GM18951 (cell line): ENCODE data around the gene NCAM1.

ENCODE experiments used
- POLR2A ChIP-seq: IDR thresholded peaks from 4 replicates; pipeline ENCODE4 v1.6.1; 2011; ENCODE audit warnings: mild to moderate bottlenecking; ENCODE audit not compliant: insufficient read length, insufficient read depth; ENCODE audit errors: extremely low read depth
- in situ Hi-C: fragments of 300-500 bp; cut with MboI; formaldehyde crosslinking; loops from one replicate; pipeline ENCODE4 v1.12.0; 2022; ENCODE audit warnings: low sequenced_read_pairs, mixed read lengths, inconsistent platforms; ENCODE audit not compliant: unreplicated experiment

The NCAM1 gene

DNA sequence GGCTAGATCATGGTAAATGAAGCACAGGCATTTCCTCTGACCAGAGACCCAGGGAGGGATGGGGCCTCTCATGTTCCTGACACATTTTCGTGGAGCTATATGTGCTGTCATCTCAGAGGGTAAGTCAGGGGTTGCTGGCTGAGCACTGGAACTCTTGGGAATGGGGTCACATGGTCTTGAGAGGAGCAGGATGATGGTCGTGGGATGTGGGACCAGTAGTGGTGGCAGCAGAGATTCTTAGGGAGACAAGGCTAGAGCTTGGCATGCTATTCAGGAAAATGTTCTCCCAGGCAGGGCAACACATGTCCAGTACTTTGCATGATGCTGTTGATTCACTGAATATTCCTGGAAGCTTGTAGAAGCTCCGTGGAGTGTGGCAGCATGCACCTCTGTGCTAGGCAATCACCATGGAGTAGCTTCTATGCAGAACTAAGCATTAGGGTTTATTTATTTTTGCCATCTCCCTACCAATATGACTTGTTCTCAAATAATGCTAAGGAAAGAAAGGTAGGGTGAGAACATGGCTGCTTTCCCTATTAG lies 321.7 kb downstream of the NCAM1 start:
- in situ Hi-C loops = loop anchor here (25.0 kb wide), 1 partner anchor 996 kb away; no protein-coding TSS in a partner anchor
- no peak for TF ChIP-seq POLR2A

GRCh38 chr11:113283881-113284280 lies 322.7 kb downstream of the NCAM1 start:
- no peak for TF ChIP-seq POLR2A
- in situ Hi-C loops = loop anchor here (25.0 kb wide), 1 partner anchor 997 kb away; no protein-coding TSS in a partner anchor

DNA sequence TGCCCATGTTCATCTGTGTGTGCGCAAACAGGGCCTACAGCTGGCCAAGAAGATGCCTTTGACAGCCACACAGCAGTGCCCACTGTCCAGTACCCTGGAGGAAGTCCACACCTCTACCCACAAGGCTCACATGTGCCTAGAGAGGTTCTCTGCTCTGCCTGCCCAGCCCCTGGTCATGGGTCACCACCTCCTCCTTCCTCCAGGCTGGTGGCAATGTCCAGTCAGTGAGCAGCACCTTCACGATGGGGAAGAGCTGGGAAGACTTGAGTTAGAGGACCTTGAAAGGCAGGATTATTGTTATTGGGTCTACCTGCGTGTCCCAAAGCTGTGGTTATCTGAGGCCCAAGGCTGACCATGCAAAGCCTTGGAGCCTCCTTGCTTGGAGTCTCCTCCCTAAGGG lies 324.8 kb downstream of the NCAM1 start:
- TF ChIP-seq POLR2A = no peak
- in situ Hi-C loops = loop anchor here (25.0 kb wide), 1 partner anchor 999 kb away; no protein-coding TSS in a partner anchor

DNA sequence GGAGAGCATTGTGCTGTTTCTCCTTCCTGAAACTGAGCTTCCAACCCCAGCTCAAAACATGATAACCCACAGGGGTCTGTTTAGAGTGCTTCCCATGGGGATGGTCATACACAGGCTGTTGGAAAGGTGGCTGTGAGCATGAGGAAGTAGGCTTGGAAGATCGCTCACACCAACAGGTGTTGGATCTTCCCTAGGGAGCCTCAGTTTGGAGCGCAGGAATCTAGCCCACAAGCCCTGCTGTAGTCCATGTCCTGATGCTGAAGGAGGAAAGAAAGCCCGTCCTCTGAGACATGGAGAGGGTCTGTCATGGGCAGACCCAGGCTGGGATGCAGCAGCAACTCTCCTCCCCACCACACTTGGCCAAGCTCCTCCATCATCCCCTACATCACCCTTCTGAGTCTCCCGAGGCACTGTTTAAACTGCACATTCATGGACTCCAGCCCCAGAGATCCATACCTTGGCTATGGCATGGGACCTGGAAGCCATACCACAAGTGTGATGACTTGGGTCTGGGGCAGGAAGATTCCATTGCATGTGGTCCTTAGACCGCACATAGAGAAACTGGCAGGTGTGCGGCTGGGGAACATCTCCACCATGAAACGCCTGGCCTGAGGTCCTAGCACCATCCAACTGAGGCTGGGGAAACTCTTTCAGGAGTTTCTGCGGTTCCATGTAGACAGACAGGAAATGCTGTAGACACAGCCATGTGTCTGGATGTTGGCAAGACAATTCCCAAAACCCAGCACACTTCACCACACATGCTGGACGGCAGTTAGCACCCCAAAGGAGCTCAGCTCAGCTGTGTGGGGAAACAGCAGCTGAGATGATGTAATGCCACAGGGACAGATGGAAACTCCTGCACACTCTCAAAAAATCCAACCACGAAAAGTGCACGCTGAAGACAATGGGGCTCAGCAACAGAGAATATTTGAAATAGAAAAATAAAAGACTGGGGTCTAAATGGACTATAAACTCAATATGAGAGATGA lies 325.6 kb downstream of the NCAM1 start:
- TF ChIP-seq POLR2A = no peak
- in situ Hi-C loops = loop anchor here (25.0 kb wide), 1 partner anchor 1000 kb away; no protein-coding TSS in a partner anchor

- in situ Hi-C loops = loop anchor here (25.0 kb wide), 1 partner anchor 1000 kb away; no protein-coding TSS in a partner anchor
- TF ChIP-seq POLR2A = no peak
Observed at GRCh38 chr11:113287801-113288200, 326.6 kb downstream of the NCAM1 start.

DNA sequence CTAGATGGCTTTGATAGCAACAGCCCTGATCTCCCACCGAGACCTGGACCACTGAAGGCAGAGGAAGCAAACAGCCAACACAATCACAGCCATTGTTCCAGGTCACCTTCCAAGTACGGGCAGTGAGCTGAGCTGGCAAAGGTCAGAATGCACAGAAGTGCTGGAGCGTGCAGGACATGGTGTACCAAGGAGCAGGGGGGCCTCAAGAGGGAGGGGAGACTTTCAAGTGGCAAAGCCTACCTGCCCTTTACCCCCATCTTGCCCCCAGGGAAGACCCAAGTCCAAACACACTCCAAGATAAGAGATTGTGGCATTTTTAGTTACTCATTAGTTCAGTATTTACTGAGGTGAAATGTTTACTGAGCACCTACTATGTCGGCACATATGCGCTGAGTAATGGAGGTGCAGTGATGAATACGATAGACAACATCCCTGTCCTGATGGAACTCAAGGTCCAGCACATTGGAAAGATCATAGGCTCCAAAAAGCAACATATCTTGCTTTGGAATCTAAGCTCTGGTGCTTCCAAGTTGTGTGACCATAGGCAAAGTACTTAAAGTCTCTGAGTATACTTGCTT lies 327.2 kb downstream of the NCAM1 start:
- TF ChIP-seq POLR2A = no peak
- in situ Hi-C loops = loop anchor here (25.0 kb wide), 1 partner anchor 1001 kb away; no protein-coding TSS in a partner anchor

DNA sequence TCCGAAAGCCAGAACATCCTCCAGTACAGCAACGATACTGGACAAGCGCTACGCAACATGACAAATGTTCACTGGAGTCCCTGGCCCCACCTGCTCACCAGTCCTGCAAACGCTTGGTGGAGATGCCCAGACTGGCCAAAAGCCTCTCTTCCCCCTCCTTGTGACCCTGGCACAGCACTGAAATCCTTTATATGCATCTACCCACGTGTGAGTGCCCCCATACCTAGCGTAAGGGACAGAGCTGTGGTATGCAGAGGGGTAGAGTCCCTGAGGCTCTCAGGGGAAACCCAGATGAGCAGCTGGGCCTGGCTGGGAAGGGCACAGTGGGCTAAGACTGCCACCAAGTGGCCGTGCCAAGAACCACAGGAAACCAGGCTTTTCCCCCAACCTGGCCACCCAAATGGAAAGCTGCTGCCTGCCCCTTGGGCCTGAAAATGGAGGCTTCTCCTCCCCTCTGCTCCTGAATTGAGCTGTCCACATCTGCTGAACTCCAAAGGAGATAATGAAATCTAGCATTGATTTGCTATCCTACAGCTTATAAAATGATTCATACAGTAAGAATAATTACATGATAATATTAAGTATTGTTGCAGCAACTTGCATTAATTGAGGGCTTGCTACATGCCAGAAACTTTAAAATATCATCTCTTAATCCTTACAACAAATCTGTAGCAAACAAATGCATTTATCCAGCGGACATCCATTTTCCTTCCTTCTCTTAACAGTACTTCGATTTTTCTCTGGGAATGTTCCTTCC lies 328.4 kb downstream of the NCAM1 start:
- in situ Hi-C loops = loop anchor here (10.0 to 25.0 kb wide), 2 partner anchors 695 to 1002 kb away; no protein-coding TSS in a partner anchor
- TF ChIP-seq POLR2A = no peak

- in situ Hi-C loops = loop anchor here (10.0 to 25.0 kb wide), 2 partner anchors 699 to 1007 kb away; no protein-coding TSS in a partner anchor
- TF ChIP-seq POLR2A = no peak
Observed at GRCh38 chr11:113293936-113294335, 332.7 kb downstream of the NCAM1 start.

- in situ Hi-C loops = loop anchor here (10.0 to 25.0 kb wide), 2 partner anchors 701 to 1009 kb away; no protein-coding TSS in a partner anchor
- no peak for TF ChIP-seq POLR2A
Observed at GRCh38 chr11:113295993-113296392, 334.8 kb downstream of the NCAM1 start.

GRCh38 chr11:113296447-113297205 lies 335.4 kb downstream of the NCAM1 start:
- in situ Hi-C loops = loop anchor here (10.0 to 25.0 kb wide), 2 partner anchors 702 to 1009 kb away; no protein-coding TSS in a partner anchor
- TF ChIP-seq POLR2A = no peak

DNA sequence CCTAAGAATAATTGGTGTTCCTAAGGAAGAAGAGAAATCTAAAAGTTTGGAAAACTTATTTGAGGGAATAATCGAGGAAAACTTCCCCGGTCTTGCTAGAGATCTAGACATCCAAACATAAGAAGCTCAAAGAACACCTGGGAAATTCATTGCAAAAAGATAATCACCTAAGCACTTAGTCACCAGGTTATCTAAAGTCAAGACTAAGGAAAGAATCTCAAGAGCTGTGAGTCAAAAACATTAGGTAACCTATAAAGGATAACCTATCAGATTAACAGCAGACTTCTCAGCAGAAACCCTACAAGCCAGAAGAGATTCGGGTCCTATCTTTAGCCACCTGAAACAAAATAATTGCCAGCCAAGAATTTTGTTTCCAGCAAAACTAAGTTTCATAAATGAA lies 337.3 kb downstream of the NCAM1 start:
- in situ Hi-C loops = loop anchor here (10.0 to 25.0 kb wide), 2 partner anchors 704 to 1011 kb away; no protein-coding TSS in a partner anchor

- in situ Hi-C loops = loop anchor here (10.0 to 25.0 kb wide), 2 partner anchors 230 to 432 kb away; no protein-coding TSS in a partner anchor
- TF ChIP-seq POLR2A = no peak
Observed at GRCh38 chr11:113304916-113305315, 343.7 kb downstream of the NCAM1 start.
